ENCODE measurements around the gene ILKAP.

ILKAP gene

GRCh38 chr2:238236571-238236970 is 33.1 kb upstream of the ILKAP start:
- no peak for DNase-seq

GRCh38 chr2:238235856-238236255 is 32.4 kb upstream of the ILKAP start:
- DNase-seq: no peak

- no peak for DNase-seq
Observed at GRCh38 chr2:238235331-238235732, 31.8 kb upstream of the ILKAP start.

- no peak for DNase-seq
Observed at GRCh38 chr2:238233625-238234024, 30.1 kb upstream of the ILKAP start.

GRCh38 chr2:238231809-238232208 is 28.3 kb upstream of the ILKAP start:
- DNase-seq: no peak

GRCh38 chr2:238231251-238231793 is 27.8 kb upstream of the ILKAP start:
- DNase-seq: no peak

GRCh38 chr2:238230699-238231098 is 27.2 kb upstream of the ILKAP start:
- no peak for DNase-seq

GRCh38 chr2:238228700-238229099 is 25.2 kb upstream of the ILKAP start:
- DNase-seq: no peak

GRCh38 chr2:238227587-238228032 is 24.1 kb upstream of the ILKAP start:
- DNase-seq: no peak

- DNase-seq: no peak
Observed at GRCh38 chr2:238226698-238227586, 23.4 kb upstream of the ILKAP start.

GRCh38 chr2:238225911-238226697 is 22.6 kb upstream of the ILKAP start:
- no peak for DNase-seq

GRCh38 chr2:238225121-238225520 is 21.6 kb upstream of the ILKAP start:
- DNase-seq: no peak

- DNase-seq: no peak
Observed at GRCh38 chr2:238224356-238225035, 21.0 kb upstream of the ILKAP start.

- DNase-seq: no peak
Observed at GRCh38 chr2:238220892-238221521, 17.5 kb upstream of the ILKAP start.

- DNase-seq: no peak
Observed at GRCh38 chr2:238220274-238220891, 16.9 kb upstream of the ILKAP start.

- no peak for DNase-seq
Observed at GRCh38 chr2:238216651-238217184, 13.2 kb upstream of the ILKAP start.

- DNase-seq: no peak
Observed at GRCh38 chr2:238207006-238207405, 3.5 kb upstream of the ILKAP start.

GRCh38 chr2:238203973-238204683 is 633 bp upstream of the ILKAP start:
- DNase-seq: no peak

- no peak for DNase-seq
Observed at GRCh38 chr2:238202326-238203093, 985 bp downstream of the ILKAP start.

GRCh38 chr2:238190445-238190844 is 13.1 kb downstream of the ILKAP start:
- no peak for DNase-seq
